ENCODE data around the gene DMPK.

GRCh38 chr19:45800070-45800553 is 17.8 kb upstream of the DMPK start:
- TF ChIP-seq POLR2AphosphoS5 (IDR thresholded peaks at IDR 0.05; ENCODE audit: borderline replicate concordance, low read depth, low read length): no peak
- TF ChIP-seq EZH2 (IDR thresholded peaks at IDR 0.05): no peak
- TF ChIP-seq FOXP2 (optimal IDR thresholded peaks at IDR 0.05; ENCODE audit: control extremely low read depth, extremely low read length, insufficient read depth): no peak

Data from SK-N-MC (cell line).